H9 (cell line): Measurements from ENCODE around the gene ATF7. TPM values are rescaled to one million over a fixed set of nuclear protein-coding genes. Genes with fewer than 3 reads are reported as not detected.
A peak's percentile ranks its signal among the peaks of the same experiment; 100 is the strongest.

Experiments used
- DNase-seq: peaks from one replicate; pipeline ENCODE4 v3.0.0-alpha.2; 2017
- H2AFZ ChIP-seq: one replicate; pipeline ENCODE4 v1.6.1; 2013; ENCODE audit warnings: mild to moderate bottlenecking, low read length, control low read depth, moderate library complexity
- H2AK5ac ChIP-seq: 2 replicates; pipeline ENCODE4 v1.6.1; 2013; ENCODE audit warnings: low read length, control low read depth, mixed read lengths; ENCODE audit not compliant: insufficient read length
- H2BK120ac ChIP-seq: one replicate; pipeline ENCODE4 v1.6.1; 2013; ENCODE audit warnings: low read depth, mild to moderate bottlenecking, low read length, control low read depth, inconsistent platforms; ENCODE audit not compliant: poor library complexity, severe bottlenecking
- H2BK12ac ChIP-seq: 2 replicates; pipeline ENCODE4 v1.6.1; 2013; ENCODE audit warnings: low read length, control low read depth, mixed read lengths, low read depth; ENCODE audit not compliant: insufficient read length
- H2BK15ac ChIP-seq: 2 replicates; pipeline ENCODE4 v1.6.1; 2013; ENCODE audit warnings: low read depth, low read length, control low read depth
- H2BK20ac ChIP-seq: one replicate; pipeline ENCODE4 v1.6.1; 2013; ENCODE audit warnings: low read depth, mild to moderate bottlenecking, low read length, control low read depth, inconsistent platforms; ENCODE audit not compliant: poor library complexity, severe bottlenecking
- H2BK5ac ChIP-seq: 2 replicates; pipeline ENCODE4 v1.6.1; 2013; ENCODE audit warnings: low read length, control low read depth, mixed read lengths; ENCODE audit not compliant: insufficient read length
- H3K14ac ChIP-seq: 2 replicates; pipeline ENCODE4 v1.6.1; 2013; ENCODE audit warnings: low read length, control low read depth; ENCODE audit not compliant: insufficient read depth
- H3K18ac ChIP-seq: 2 replicates; pipeline ENCODE4 v1.6.1; 2013; ENCODE audit warnings: low read depth, mild to moderate bottlenecking, mixed read lengths, low read length, control low read depth; ENCODE audit not compliant: insufficient read length
- H3K23ac ChIP-seq: 2 replicates; pipeline ENCODE4 v1.6.1; 2013; ENCODE audit warnings: low read length, control low read depth, mixed read lengths, low read depth; ENCODE audit not compliant: insufficient read length
- H3K23me2 ChIP-seq: 2 replicates; pipeline ENCODE4 v1.6.1; 2013; ENCODE audit warnings: low read depth, mild to moderate bottlenecking, mixed read lengths, low read length, control low read depth; ENCODE audit not compliant: insufficient read length, poor library complexity, severe bottlenecking
- H3K27ac ChIP-seq: 2 replicates; pipeline ENCODE4 v1.5.1; 2013; ENCODE audit warnings: low read length, control low read depth, mixed read lengths, low read depth; ENCODE audit not compliant: insufficient read length
- H3K27me3 ChIP-seq: 2 replicates; pipeline ENCODE4 v1.6.1; 2013; ENCODE audit warnings: low read length, control low read depth, inconsistent platforms; ENCODE audit not compliant: insufficient read depth
- H3K4ac ChIP-seq: 2 replicates; pipeline ENCODE4 v1.6.1; 2013; ENCODE audit warnings: low read depth, mild to moderate bottlenecking, control low read depth, inconsistent platforms, low read length, moderate library complexity
- H3K4me1 ChIP-seq: 2 replicates; pipeline ENCODE4 v1.6.1; 2013; ENCODE audit warnings: low read length, control low read depth, inconsistent platforms; ENCODE audit not compliant: insufficient read depth
- H3K4me2 ChIP-seq: 2 replicates; pipeline ENCODE4 v1.6.1; 2013; ENCODE audit warnings: low read length, control low read depth, mixed read lengths; ENCODE audit not compliant: insufficient read length, insufficient read depth
- H3K56ac ChIP-seq: 2 replicates; pipeline ENCODE4 v1.6.1; 2013; ENCODE audit warnings: low read depth, mild to moderate bottlenecking, mixed read lengths, low read length, control low read depth; ENCODE audit not compliant: insufficient read length
- H3K79me1 ChIP-seq: 2 replicates; pipeline ENCODE4 v1.6.1; 2013; ENCODE audit warnings: low read depth, mild to moderate bottlenecking, moderate library complexity, low read length, control low read depth, inconsistent platforms; ENCODE audit not compliant: insufficient read depth, poor library complexity, severe bottlenecking
- H3K79me2 ChIP-seq: 2 replicates; pipeline ENCODE4 v1.6.1; 2013; ENCODE audit warnings: low read length, control low read depth, inconsistent platforms; ENCODE audit not compliant: insufficient read depth
- H3K9ac ChIP-seq: 2 replicates; pipeline ENCODE4 v1.6.1; 2013; ENCODE audit warnings: low read length, control low read depth, mixed read lengths; ENCODE audit not compliant: insufficient read length; ENCODE audit errors: extremely low read depth
- H3K9me3 ChIP-seq: one replicate; pipeline ENCODE4 v1.6.1; 2013; ENCODE audit warnings: low read depth, low read length, inconsistent platforms; ENCODE audit not compliant: control insufficient read depth
- H3T11ph ChIP-seq: one replicate; pipeline ENCODE4 v1.6.1; 2013; ENCODE audit warnings: mild to moderate bottlenecking, low read length, control low read depth, inconsistent platforms
- H4K20me1 ChIP-seq: one replicate; pipeline ENCODE4 v1.6.1; 2013; ENCODE audit not compliant: control insufficient read depth, insufficient read length, insufficient read depth
- H4K5ac ChIP-seq: 2 replicates; pipeline ENCODE4 v1.6.1; 2013; ENCODE audit warnings: low read depth, mild to moderate bottlenecking, mixed read lengths, low read length, control low read depth; ENCODE audit not compliant: insufficient read length
- H4K8ac ChIP-seq: replicated peaks from 2 replicates; pipeline ENCODE4 v1.6.1; 2013; ENCODE audit warnings: low read length, control low read depth, mixed read lengths, low read depth; ENCODE audit not compliant: insufficient read length
- H4K91ac ChIP-seq: 2 replicates; pipeline ENCODE4 v1.6.1; 2013; ENCODE audit warnings: low read depth, mild to moderate bottlenecking, moderate library complexity, mixed read lengths, low read length, control low read depth; ENCODE audit not compliant: insufficient read length
- H3K27ac Mint-ChIP-seq, 3 experiments: 2 replicates in 2 of 3; 3 replicates in 1 of 3; pipeline ENCODE4 v1.8.0; 2020 to 2021; ENCODE audit warnings: mixed read lengths in 3 of 3, mild to moderate bottlenecking in 1 of 3, moderate library complexity in 1 of 3
- H3K27me3 Mint-ChIP-seq: 2 replicates; pipeline ENCODE4 v1.8.0; 2021; ENCODE audit warnings: low read depth, mild to moderate bottlenecking, moderate library complexity, mixed read lengths
- H3K36me3 Mint-ChIP-seq, 3 experiments: 2 replicates in 2 of 3; 3 replicates in 1 of 3; pipeline ENCODE4 v1.8.0; 2020 to 2021; ENCODE audit warnings: low read depth in 3 of 3, mixed read lengths in 3 of 3; ENCODE audit not compliant: insufficient read depth in 1 of 3
- H3K4me1 Mint-ChIP-seq, 2 experiments: 2 replicates each; pipeline ENCODE4 v1.8.0; 2020; ENCODE audit warnings: mixed read lengths in 2 of 2
- H3K4me3 Mint-ChIP-seq, 2 experiments: 2 replicates in 1 of 2; 3 replicates in 1 of 2; pipeline ENCODE4 v1.8.0; 2020 to 2021; ENCODE audit warnings: mild to moderate bottlenecking in 2 of 2, mixed read lengths in 2 of 2, moderate library complexity in 1 of 2
- H3K9me3 Mint-ChIP-seq, 2 experiments: 2 replicates in 1 of 2; 3 replicates in 1 of 2; pipeline ENCODE4 v1.8.0; 2020; ENCODE audit warnings: mild to moderate bottlenecking in 2 of 2, mixed read lengths in 2 of 2, moderate library complexity in 1 of 2
- WGBS: extraction: QIAGEN DNeasy Blood & Tissue Kit; methylation state at CpG from one replicate; pipeline ENCODE4 v1.1.7; 2013; ENCODE audit warnings: missing lambda C conversion rate, low lambda C conversion rate, mixed read lengths; ENCODE audit not compliant: insufficient read length; ENCODE audit errors: extremely low coverage; 5-methylcytosine and 5-hydroxymethylcytosine counted together
- total RNA-seq: library from RNA; stranded (reverse); gene quantifications from 2 replicates; pipeline ENCODE4 v1.2.1, GENCODE V29; 2021
- TF ChIP-seq, protein P1 (sequence below): fragments of 200-600 bp; sonication (generic); conservative IDR thresholded peaks from 3 replicates; pipeline ENCODE4 v1.8.0; 2021; ENCODE audit warnings: antibody characterized with exemption, mild to moderate bottlenecking

The ATF7 gene
- total RNA-seq, 1 experiment from 2014 or later: 17.7 TPM

DNA sequence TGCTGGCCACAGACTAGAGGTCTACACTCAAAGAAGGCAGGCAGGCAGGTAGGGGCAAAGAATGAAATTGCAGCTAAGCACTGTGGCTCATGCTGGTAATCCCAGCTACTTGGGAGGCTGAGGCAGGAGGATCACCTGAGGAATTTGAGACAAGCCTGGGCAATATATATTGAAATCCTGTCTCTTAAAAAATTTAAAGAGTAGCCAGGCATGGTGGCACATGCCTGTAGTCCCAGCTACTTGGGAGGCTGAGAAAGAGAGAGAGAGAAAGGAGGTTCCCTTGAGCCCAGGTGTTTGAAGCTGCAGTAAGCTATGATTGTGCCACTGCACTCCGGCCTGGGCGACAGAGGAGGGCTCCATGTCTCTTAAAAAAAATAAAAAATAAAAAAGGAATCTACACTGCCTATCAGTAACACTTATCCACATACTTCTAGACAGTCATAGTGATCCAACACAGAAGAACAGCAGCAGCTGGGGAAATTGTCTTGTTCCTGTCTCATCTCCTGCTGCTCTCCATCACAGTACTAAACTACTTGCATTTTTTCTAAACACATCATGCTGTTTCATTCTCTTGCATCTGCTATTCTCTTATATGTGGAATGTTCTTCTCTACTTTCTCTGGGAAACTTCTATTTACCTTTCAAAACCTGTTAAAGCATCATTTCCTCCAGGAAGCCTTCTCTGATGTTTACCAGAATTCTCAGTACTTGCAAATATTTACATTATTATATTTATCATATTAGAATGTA is 57.2 kb downstream of the ATF7 start:
- Histone ChIP-seq H3K4ac (no peak overlapping the region), H2BK5ac (no peak overlapping the region), H4K8ac (no peak overlapping the region), H3K14ac (no peak overlapping the region), H3K23ac (no peak overlapping the region), H3T11ph (no peak overlapping the region), H3K4me1 (peaks cover 3% of the 10 kb centered on the region; the same call in 1 of the 2 replicates), H3K9me3 (no peaks in the 10 kb centered on the region), H3K4me2 (no peak overlapping the region), H2BK120ac (no peak overlapping the region), H3K18ac (no peak overlapping the region), H3K79me1 (no peaks in the 10 kb centered on the region), H3K79me2 (no peaks in the 10 kb centered on the region), H2AFZ (no peak overlapping the region), H3K27ac (no peak overlapping the region), H4K91ac (no peak overlapping the region), H2AK5ac (no peak overlapping the region), H4K5ac (no peak overlapping the region), H3K56ac (no peak overlapping the region), H3K23me2 (no peaks in the 10 kb centered on the region), H2BK12ac (no peak overlapping the region), H3K27me3 (no peaks in the 10 kb centered on the region), H2BK20ac (no peak overlapping the region), H4K20me1 (no peaks in the 10 kb centered on the region), H2BK15ac (no peak overlapping the region), H3K9ac (no peak overlapping the region)
- Mint-ChIP-seq H3K4me1 (peaks cover 32 to 33% of the 10 kb centered on the region in 2 experiments), H3K27me3 (no peaks in the 10 kb centered on the region), H3K9me3 (peaks cover 0 to 2% of the 10 kb centered on the region in 2 experiments; a peak in 1 of 5 replicates), H3K27ac (peak overlapping the region; percentile 44 to 98 (median 86); a peak in 6 of 7 replicates), H3K4me3 (peak overlapping the region in 1 of 2 experiments; percentile 46; a peak in 1 of 5 replicates), H3K36me3 (peaks cover 3 to 8% (median 5%) of the 10 kb centered on the region in 3 experiments; a peak in 4 of 7 replicates)
- WGBS: no CpG with 5 or more reads among the region's 2 CpGs
- TF ChIP-seq, protein P1, sequence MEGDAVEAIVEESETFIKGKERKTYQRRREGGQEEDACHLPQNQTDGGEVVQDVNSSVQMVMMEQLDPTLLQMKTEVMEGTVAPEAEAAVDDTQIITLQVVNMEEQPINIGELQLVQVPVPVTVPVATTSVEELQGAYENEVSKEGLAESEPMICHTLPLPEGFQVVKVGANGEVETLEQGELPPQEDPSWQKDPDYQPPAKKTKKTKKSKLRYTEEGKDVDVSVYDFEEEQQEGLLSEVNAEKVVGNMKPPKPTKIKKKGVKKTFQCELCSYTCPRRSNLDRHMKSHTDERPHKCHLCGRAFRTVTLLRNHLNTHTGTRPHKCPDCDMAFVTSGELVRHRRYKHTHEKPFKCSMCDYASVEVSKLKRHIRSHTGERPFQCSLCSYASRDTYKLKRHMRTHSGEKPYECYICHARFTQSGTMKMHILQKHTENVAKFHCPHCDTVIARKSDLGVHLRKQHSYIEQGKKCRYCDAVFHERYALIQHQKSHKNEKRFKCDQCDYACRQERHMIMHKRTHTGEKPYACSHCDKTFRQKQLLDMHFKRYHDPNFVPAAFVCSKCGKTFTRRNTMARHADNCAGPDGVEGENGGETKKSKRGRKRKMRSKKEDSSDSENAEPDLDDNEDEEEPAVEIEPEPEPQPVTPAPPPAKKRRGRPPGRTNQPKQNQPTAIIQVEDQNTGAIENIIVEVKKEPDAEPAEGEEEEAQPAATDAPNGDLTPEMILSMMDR: no peak
- DNase-seq: no peak
